OCI-LY7 (cell line): ENCODE measurements around the gene FBXO44. TPM values are rescaled to one million over a fixed set of nuclear protein-coding genes. Genes with fewer than 3 reads are reported as not detected.
A peak's percentile ranks its signal among the peaks of the same experiment; 100 is the strongest.
"Not testable (repeated sequence)": the region's sequence is repeated elsewhere in the genome, so short reads cannot be mapped to it uniquely, and the experiment has no call there.

Source experiments
- BruUV-seq: library from RNA; stranded (reverse); fragments of 400-500 nt; replicated peaks from 2 replicates; lab custom pipeline; 2021; lab: Mats Ljungman, UMichigan
- CTCF ChIA-PET: fragments of 300-600 bp; sonication (Branson Sonifier 250); formaldehyde crosslinking; loops from one replicate; lab custom pipeline; 2022; ENCODE audit warnings: antibody characterized with exemption; ENCODE audit not compliant: unreplicated experiment; lab: Charles Lee
- POLR2A ChIA-PET: fragments of 300-600 bp; sonication (Branson Sonifier 250); formaldehyde crosslinking; loops from one replicate; lab custom pipeline; 2022; ENCODE audit warnings: antibody characterized with exemption; lab: Charles Lee
- DNase-seq: peaks from one replicate; pipeline ENCODE4 v3.0.0-alpha.2; 2015; ENCODE audit warnings: low spot score
- H2AFZ ChIP-seq: fragments of 200-600 bp; sonication (generic), shearing (Covaris generic); 2 replicates; pipeline ENCODE4 v1.6.1; 2014; ENCODE audit warnings: mild to moderate bottlenecking, antibody characterized with exemption, low read length, moderate library complexity
- H3K27ac ChIP-seq: fragments of 200-600 bp; sonication (generic); 2 replicates; pipeline ENCODE4 v1.5.1; 2014; ENCODE audit warnings: mixed run types, low read depth, mild to moderate bottlenecking, moderate library complexity, low read length, inconsistent platforms; ENCODE audit not compliant: poor library complexity, severe bottlenecking
- H3K36me3 ChIP-seq: fragments of 200-600 bp; sonication (generic); 2 replicates; pipeline ENCODE4 v1.6.1; 2014; ENCODE audit warnings: mild to moderate bottlenecking, antibody characterized with exemption, low read length, moderate library complexity, mixed read lengths; ENCODE audit not compliant: insufficient read depth
- H3K4me1 ChIP-seq: fragments of 200-600 bp; sonication (generic); 2 replicates; pipeline ENCODE4 v1.5.1; 2014; ENCODE audit warnings: mild to moderate bottlenecking, low read length; ENCODE audit not compliant: insufficient read depth, poor library complexity, severe bottlenecking
- H3K4me2 ChIP-seq: fragments of 200-600 bp; sonication (generic); 2 replicates; pipeline ENCODE4 v1.6.1; 2014; ENCODE audit warnings: mild to moderate bottlenecking, low read length
- H3K4me3 ChIP-seq: fragments of 200-600 bp; sonication (generic); 2 replicates; pipeline ENCODE4 v1.5.1; 2014; ENCODE audit warnings: mild to moderate bottlenecking, low read depth, low read length; ENCODE audit not compliant: poor library complexity, severe bottlenecking
- H3K79me2 ChIP-seq: fragments of 200-600 bp; sonication (generic); 2 replicates; pipeline ENCODE4 v1.6.1; 2016; ENCODE audit warnings: low read depth, mild to moderate bottlenecking, low read length, moderate library complexity, mixed read lengths; ENCODE audit not compliant: insufficient read depth
- H3K9me2 ChIP-seq: fragments of 200-600 bp; sonication (generic); 2 replicates; pipeline ENCODE4 v1.6.1; 2016; ENCODE audit warnings: mild to moderate bottlenecking, low read length, mixed read lengths; ENCODE audit not compliant: insufficient read depth
- H3K9me3 ChIP-seq: fragments of 200-600 bp; sonication (generic); 2 replicates; pipeline ENCODE4 v1.6.1; 2014; ENCODE audit warnings: mild to moderate bottlenecking, mixed run types, low read length, mixed read lengths
- H4K20me1 ChIP-seq: fragments of 200-600 bp; sonication (generic); 2 replicates; pipeline ENCODE4 v1.6.1; 2014; ENCODE audit warnings: mild to moderate bottlenecking, antibody characterized with exemption, low read length, moderate library complexity, mixed read lengths; ENCODE audit not compliant: insufficient read depth
- EZH2phosphoT487 ChIP-seq: fragments of 200-600 bp; sonication (generic); IDR thresholded peaks from 2 replicates; pipeline ENCODE4 v1.6.1; 2018; ENCODE audit warnings: low read depth, borderline replicate concordance, mild to moderate bottlenecking, mixed run types, antibody characterized with exemption, low read length, moderate library complexity, mixed read lengths
- intact Hi-C: fragments of 100-400 bp; cut with micrococcal nuclease; formaldehyde crosslinking; loops from one replicate; pipeline ENCODE4 v1.10.0; 2022; ENCODE audit not compliant: unreplicated experiment
- total RNA-seq, 2 experiments: library from RNA; depleted of rRNA in 1 of 2; stranded (reverse); fragments of >200 nt in 1 of 2; shearing (Covaris generic) in 1 of 2; gene quantifications; 2 replicates each; pipeline ENCODE4 v1.2.3, GENCODE V29; 2014 to 2022
- TF ChIP-seq, protein P1 (sequence below): fragments of 200-600 bp; sonication (generic); conservative IDR thresholded peaks from 2 replicates; pipeline ENCODE4 v1.5.1; 2014; ENCODE audit warnings: mild to moderate bottlenecking, antibody characterized with exemption, low read length, moderate library complexity, mixed read lengths

The FBXO44 gene
- total RNA-seq, 2 experiments from 2014 or later: 16.2 to 20.8 TPM

DNA sequence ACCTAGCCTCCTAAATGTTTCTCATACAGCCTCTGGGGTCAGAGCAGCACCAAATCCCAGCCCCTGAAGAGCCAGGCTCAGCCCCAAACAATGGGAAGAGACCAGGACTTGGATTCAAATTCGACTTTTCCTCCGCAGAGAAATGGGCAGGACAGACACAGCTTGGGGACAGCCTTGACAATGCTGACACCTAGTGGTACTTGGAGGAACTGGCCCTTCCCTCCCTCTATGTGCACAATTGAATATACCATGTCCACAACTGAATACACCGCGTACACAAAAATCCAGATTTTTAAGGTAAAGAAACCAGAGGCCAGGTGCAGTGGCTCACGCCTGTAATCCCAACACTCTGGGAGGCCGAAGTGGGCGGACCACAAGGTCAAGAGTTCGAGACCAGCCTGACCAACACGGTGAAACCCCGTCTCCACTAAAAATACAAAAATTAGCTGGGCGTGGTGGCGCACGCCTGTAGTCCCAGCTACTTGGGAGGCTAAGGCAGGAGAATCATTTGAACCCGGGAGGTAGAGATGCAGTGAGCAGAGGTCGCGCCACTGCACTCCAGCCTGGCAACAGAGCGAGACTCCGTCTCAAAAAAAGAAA is 12.2 kb upstream of the FBXO44 start:
- POLR2A ChIA-PET, H3K4me2 ChIP-seq, H3K36me3 ChIP-seq, H3K79me2 ChIP-seq, CTCF ChIA-PET, H2AFZ ChIP-seq, BruUV-seq, H3K4me1 ChIP-seq, H3K9me2 ChIP-seq, H3K4me3 ChIP-seq, H3K27ac ChIP-seq, H3K9me3 ChIP-seq, H4K20me1 ChIP-seq: not testable (repeated sequence)
- TF ChIP-seq, protein P1, sequence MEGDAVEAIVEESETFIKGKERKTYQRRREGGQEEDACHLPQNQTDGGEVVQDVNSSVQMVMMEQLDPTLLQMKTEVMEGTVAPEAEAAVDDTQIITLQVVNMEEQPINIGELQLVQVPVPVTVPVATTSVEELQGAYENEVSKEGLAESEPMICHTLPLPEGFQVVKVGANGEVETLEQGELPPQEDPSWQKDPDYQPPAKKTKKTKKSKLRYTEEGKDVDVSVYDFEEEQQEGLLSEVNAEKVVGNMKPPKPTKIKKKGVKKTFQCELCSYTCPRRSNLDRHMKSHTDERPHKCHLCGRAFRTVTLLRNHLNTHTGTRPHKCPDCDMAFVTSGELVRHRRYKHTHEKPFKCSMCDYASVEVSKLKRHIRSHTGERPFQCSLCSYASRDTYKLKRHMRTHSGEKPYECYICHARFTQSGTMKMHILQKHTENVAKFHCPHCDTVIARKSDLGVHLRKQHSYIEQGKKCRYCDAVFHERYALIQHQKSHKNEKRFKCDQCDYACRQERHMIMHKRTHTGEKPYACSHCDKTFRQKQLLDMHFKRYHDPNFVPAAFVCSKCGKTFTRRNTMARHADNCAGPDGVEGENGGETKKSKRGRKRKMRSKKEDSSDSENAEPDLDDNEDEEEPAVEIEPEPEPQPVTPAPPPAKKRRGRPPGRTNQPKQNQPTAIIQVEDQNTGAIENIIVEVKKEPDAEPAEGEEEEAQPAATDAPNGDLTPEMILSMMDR: peak; percentile 93
- peak; percentile 65 for DNase-seq
- intact Hi-C loops: loop anchor here (1.0 to 10.0 kb wide), 5 partner anchors 78 to 606 kb away; no protein-coding TSS in a partner anchor

DNA sequence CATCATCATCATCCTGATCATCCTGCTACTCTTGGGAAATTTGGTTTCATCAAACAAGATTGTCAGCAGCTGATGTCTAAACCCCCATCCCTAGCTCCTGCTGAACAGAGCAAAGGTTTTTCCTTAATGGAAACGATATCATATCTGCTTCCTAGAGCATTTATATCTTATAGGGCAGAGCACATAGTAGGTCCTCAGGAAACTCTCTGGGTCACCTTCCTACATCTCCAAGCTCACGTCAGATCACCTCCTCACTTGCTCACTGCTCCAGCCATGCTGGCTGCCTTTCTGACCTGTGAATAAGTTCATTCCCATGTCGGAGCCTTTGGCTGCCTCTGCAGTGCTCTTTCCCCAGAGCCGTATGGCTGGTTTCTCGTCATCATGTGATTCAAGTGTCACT is 10.9 kb upstream of the FBXO44 start:
- DNase-seq: no peak
- Histone ChIP-seq H4K20me1 (no peaks in the 10 kb centered on the region), H3K27ac (no peak overlapping the region), H2AFZ (no peak overlapping the region), H3K4me1 (peaks cover 7% of the 10 kb centered on the region), H3K79me2 (no peaks in the 10 kb centered on the region), H3K4me3 (no peak overlapping the region), H3K9me2 (no peaks in the 10 kb centered on the region), H3K9me3 (no peaks in the 10 kb centered on the region), H3K4me2 (no peak overlapping the region), H3K36me3 (no peaks in the 10 kb centered on the region)
- CTCF ChIA-PET: interaction anchor here (0.7 kb wide), 1 partner anchor 606 kb away, joined by 4 read pairs; no protein-coding TSS in a partner anchor
- TF ChIP-seq, protein P1: no peak
- no peak for TF ChIP-seq EZH2phosphoT487
- POLR2A ChIA-PET: interaction anchor here (0.7 kb wide), 3 partner anchors 138 to 1117 kb away, joined by 4 to 7 read pairs (median 7); no protein-coding TSS in a partner anchor
- BruUV-seq: no TSS peak
- intact Hi-C loops: loop anchor here (2.0 to 10.0 kb wide), 4 partner anchors 79 to 607 kb away; no protein-coding TSS in a partner anchor

DNA sequence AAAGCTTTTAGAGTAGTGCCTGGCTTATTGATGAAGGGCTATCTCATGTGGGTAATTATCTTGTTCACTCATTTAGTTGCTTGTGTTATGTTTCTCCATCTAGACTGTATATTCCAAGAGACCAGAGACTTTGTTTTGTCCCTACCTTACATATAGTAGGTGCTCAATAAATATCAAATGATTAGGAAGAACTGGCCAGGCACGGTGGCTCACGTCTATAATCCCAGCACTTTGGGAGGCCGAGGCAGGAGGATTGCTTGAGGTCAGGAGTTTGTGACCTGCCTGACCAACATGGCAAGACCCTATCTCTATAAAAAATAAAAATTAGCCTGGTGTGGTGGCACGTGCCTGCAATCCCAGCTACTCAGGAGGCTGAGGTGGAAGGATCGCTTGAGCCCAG is 9.4 kb upstream of the FBXO44 start:
- Histone ChIP-seq H3K79me2 (no peaks in the 10 kb centered on the region), H4K20me1 (no peaks in the 10 kb centered on the region), H2AFZ (no peak overlapping the region), H3K27ac (no peak overlapping the region), H3K4me1 (peaks cover 18% of the 10 kb centered on the region), H3K9me2 (no peaks in the 10 kb centered on the region), H3K9me3 (no peaks in the 10 kb centered on the region), H3K4me2 (no peak overlapping the region), H3K36me3 (no peaks in the 10 kb centered on the region), H3K4me3 (no peak overlapping the region)
- no peak for DNase-seq
- TF ChIP-seq EZH2phosphoT487: no peak
- TF ChIP-seq, protein P1: no peak
- ChIA-PET POLR2A (no interaction called here), CTCF (no interaction called here)
- BruUV-seq: no TSS peak
- intact Hi-C loops: loop anchor here (10.0 kb wide), 1 partner anchor 80 kb away; no protein-coding TSS in a partner anchor
